Ishikawa (cell line): Measurements from ENCODE around the gene MCUB.

Experiments used
- CEBPB ChIP-seq: IDR thresholded peaks from 2 replicates; pipeline ENCODE4 v1.6.1; 2012
- CREB1 ChIP-seq: IDR thresholded peaks from 2 replicates; pipeline ENCODE4 v1.6.1; 2012; ENCODE audit warnings: low read depth
- EP300 ChIP-seq: IDR thresholded peaks from 2 replicates; pipeline ENCODE4 v1.6.1; 2012; ENCODE audit warnings: borderline replicate concordance
- FOXM1 ChIP-seq: IDR thresholded peaks from 2 replicates; pipeline ENCODE4 v1.6.1; 2012; ENCODE audit warnings: low read depth, borderline replicate concordance
- MAX ChIP-seq: IDR thresholded peaks from 2 replicates; pipeline ENCODE4 v1.6.1; 2012
- NFIC ChIP-seq: IDR thresholded peaks from 2 replicates; pipeline ENCODE4 v1.6.1; 2012
- RAD21 ChIP-seq: IDR thresholded peaks from 2 replicates; pipeline ENCODE4 v1.6.1; 2012; ENCODE audit warnings: low read depth
- TAF1 ChIP-seq: IDR thresholded peaks from 2 replicates; pipeline ENCODE4 v1.6.1; 2012; ENCODE audit warnings: low read depth, mild to moderate bottlenecking
- TCF12 ChIP-seq: IDR thresholded peaks from 2 replicates; pipeline ENCODE4 v1.6.1; 2012; ENCODE audit warnings: low read depth
- TEAD4 ChIP-seq: IDR thresholded peaks from 2 replicates; pipeline ENCODE4 v1.6.1; 2012
- USF1 ChIP-seq: IDR thresholded peaks from 2 replicates; pipeline ENCODE4 v1.6.1; 2012
- YY1 ChIP-seq: IDR thresholded peaks from 2 replicates; pipeline ENCODE4 v1.6.1; 2012; ENCODE audit warnings: low read depth
- ZBTB7A ChIP-seq: IDR thresholded peaks from 2 replicates; pipeline ENCODE4 v1.6.1; 2012; ENCODE audit warnings: low read depth
- TF ChIP-seq, protein P1 (sequence below): IDR thresholded peaks from 2 replicates; pipeline ENCODE4 v1.6.1; 2012; ENCODE audit warnings: low read depth, mild to moderate bottlenecking

GRCh38 chr4:109713500-109713899 lies 153.5 kb downstream of the MCUB start:
- TF ChIP-seq, protein P1, sequence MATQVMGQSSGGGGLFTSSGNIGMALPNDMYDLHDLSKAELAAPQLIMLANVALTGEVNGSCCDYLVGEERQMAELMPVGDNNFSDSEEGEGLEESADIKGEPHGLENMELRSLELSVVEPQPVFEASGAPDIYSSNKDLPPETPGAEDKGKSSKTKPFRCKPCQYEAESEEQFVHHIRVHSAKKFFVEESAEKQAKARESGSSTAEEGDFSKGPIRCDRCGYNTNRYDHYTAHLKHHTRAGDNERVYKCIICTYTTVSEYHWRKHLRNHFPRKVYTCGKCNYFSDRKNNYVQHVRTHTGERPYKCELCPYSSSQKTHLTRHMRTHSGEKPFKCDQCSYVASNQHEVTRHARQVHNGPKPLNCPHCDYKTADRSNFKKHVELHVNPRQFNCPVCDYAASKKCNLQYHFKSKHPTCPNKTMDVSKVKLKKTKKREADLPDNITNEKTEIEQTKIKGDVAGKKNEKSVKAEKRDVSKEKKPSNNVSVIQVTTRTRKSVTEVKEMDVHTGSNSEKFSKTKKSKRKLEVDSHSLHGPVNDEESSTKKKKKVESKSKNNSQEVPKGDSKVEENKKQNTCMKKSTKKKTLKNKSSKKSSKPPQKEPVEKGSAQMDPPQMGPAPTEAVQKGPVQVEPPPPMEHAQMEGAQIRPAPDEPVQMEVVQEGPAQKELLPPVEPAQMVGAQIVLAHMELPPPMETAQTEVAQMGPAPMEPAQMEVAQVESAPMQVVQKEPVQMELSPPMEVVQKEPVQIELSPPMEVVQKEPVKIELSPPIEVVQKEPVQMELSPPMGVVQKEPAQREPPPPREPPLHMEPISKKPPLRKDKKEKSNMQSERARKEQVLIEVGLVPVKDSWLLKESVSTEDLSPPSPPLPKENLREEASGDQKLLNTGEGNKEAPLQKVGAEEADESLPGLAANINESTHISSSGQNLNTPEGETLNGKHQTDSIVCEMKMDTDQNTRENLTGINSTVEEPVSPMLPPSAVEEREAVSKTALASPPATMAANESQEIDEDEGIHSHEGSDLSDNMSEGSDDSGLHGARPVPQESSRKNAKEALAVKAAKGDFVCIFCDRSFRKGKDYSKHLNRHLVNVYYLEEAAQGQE, result no peak
- no peak for TF ChIP-seq CREB1
- TF ChIP-seq EP300, result no peak
- TF ChIP-seq MAX, result no peak
- TF ChIP-seq NFIC, result no peak
- TF ChIP-seq RAD21, result no peak
- no peak for TF ChIP-seq TEAD4
- TF ChIP-seq TAF1, result no peak
- no peak for TF ChIP-seq ZBTB7A
- no peak for TF ChIP-seq FOXM1
- no peak for TF ChIP-seq CEBPB
- TF ChIP-seq USF1, result no peak
- no peak for TF ChIP-seq YY1
- no peak for TF ChIP-seq TCF12
